ENCODE data around the gene ZFP36L2.

ZFP36L2 gene, protein sequence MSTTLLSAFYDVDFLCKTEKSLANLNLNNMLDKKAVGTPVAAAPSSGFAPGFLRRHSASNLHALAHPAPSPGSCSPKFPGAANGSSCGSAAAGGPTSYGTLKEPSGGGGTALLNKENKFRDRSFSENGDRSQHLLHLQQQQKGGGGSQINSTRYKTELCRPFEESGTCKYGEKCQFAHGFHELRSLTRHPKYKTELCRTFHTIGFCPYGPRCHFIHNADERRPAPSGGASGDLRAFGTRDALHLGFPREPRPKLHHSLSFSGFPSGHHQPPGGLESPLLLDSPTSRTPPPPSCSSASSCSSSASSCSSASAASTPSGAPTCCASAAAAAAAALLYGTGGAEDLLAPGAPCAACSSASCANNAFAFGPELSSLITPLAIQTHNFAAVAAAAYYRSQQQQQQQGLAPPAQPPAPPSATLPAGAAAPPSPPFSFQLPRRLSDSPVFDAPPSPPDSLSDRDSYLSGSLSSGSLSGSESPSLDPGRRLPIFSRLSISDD

DNA sequence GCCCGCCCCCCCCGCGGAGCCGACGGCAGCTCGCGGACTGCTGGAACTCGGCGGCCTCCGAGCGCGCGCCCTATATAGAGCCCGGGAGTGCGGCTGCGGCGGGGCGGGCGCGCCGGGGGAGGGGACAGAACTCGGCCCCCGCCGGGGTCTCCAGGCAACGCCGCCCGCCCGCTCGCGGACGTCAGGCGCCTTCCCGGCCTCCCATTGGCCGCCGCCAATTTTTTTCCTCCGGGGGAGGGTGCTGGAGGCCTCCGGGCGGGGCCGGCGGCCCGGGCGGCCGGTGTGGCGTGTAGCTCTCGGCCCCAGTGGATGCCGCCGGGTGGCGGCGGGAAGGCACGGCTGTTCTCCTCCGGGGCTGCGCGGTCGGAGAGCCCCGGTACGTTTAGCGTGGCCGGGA is at the start of gene ZFP36L2:
TSS of gene ZFP36L2 (minus strand) at position 49 of the 397 bp plus-strand sequence. CDS start 291 bp downstream, outside the sequence.
- DNase-seq = peak; percentile 84

DNA sequence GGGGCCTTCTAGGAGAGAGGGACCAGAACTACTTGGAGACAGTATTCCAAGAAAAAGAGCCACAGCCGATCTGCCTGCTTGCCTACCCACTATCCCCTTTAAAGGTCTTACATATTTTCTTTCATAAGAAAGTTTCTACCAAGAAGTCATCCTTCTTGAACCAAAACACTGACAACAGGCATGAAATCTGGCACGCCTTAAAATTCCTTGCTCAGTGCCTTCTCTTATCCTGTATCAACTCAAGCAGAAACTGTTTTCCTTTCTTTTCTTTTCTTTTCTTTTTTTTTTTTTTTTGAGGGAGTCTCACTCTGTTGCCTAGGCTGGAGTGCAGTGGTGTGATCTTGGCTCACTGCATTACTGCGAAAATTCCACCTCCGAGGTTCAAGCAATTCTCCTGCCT is 48.3 kb upstream of the ZFP36L2 start:
- DNase-seq = no peak

DNA sequence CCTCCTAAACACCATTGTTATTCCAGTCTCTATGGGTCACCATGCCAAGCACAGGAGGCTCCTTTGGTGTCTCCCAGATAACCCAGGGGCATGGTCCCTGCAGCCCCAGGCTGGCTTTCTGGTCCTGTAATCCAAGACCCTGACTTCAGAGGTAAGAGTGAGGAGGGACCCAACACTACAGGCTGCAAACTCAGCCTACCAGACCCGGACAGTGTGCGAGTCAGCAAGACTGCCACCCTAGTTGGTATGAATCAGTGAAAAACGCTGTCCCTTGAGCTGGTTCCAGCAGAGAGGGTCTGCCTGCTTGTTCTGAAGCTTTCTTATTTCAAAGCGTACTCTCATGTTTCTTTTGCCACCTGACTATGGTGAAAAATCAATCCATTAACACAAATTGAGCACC is 47.6 kb upstream of the ZFP36L2 start:
- DNase-seq = no peak

DNA sequence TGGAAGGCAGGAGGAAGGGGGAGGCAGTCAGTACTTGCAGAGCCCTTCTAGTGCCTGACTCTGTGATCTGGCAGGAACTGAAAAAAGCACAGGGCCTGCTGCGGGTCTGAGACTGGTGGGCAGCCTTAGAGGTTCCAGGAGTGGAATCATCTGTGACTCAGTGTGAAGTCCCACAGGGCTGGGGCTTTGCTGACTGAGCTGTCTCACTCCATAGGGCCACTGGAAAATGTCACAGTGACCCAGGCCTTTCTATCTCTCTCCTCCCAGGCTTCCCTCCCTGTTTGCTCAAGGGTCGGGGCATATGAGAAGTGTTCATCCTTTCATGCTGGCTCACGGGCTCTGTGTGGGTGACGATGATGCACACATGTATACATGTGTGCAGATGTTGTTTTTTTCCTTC is 47.1 kb upstream of the ZFP36L2 start:
- no peak for DNase-seq

DNA sequence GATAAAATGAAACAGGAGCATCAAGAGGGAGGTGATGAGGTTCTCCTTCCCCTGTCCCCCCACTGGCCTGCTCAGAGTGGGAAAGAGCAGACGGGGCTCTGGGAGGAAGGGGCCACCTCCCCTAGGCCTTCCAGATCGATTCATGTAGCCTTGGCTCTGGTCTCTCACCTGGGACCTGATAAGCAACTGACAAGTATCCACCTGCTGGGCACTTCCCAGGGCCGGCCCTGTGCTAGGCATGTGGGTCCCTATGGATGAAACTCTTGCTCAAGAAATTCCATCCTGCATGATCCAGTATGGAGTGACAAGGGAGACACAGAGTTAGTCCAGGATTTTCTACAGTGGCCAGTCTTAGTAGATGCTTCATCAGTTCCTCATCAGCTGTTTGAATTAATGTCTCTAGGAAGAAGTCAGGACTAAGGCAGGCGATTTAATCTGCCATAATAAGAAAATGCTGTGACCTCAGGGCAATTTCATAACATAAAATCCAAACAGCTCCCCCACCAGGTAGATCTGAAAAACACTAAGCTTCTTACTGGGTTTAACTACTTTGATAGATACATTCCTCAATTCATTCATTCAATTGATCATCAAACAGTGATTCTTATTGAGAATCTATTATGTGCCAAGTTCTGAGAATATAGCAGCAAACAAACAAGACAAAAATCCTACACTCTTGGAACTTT is 44.7 kb upstream of the ZFP36L2 start:
- no peak for DNase-seq

DNA sequence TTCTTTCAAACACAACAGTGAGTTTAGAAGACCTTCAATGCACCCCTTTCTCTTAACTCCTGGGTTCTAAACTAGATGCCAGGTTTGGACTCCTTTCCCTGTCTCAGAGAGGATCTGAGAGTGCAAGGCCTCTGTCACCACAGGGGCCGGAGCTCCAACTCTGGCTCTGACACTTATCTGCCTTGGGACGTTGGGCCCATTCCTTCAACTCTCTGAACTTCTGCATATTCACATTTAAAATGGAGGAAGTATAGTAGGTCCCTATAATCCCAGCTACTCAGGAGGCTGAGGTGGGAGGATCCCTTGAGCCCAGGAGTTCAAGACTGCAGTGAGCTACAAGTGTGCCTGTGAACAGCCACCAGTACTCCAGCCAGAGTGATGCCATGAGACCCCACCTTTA is 44.1 kb upstream of the ZFP36L2 start:
- DNase-seq = no peak

DNA sequence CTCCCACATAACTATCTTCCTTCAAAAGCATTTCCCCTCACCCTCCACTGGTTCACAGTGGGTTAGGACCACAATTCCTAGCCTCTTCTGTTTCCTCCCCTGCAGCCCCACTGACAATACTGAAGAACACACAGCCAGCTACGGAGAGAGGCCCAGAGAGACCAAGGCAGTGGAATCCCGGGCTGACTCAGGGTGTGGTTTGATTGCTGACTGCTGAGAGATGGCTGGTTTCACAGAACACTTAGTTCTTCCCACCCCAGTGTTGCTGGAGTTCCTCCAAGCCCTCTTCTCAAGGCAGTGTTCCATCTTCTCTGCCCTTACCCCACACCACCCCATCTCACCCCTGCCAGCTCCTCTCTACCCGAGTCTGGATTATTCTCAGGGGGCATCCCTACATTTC is 43.3 kb upstream of the ZFP36L2 start:
- DNase-seq = no peak

DNA sequence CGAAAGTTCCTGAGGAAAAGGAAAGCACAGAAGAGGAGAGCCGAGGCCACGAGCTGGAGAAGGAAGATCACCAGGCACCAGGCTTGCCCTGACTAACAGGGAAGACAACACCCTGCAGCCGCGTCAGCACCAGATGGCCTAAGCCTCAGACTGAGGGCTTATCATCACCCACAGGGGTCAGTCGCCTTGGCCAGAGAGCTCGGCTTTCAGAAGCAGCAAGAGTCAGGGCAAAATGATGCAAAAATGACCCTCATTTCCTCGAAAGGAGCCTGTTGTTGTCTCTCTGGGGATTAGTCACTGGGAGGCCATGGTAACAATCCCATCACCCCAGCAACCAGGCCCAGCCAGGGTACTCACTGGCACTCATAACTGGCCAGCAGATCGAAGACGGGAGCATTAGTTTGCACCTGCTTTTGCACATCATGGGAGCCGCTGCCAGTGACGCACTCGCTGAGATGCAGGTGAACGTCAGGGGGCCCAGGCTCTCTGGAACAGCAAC is 42.7 kb upstream of the ZFP36L2 start:
- no peak for DNase-seq

DNA sequence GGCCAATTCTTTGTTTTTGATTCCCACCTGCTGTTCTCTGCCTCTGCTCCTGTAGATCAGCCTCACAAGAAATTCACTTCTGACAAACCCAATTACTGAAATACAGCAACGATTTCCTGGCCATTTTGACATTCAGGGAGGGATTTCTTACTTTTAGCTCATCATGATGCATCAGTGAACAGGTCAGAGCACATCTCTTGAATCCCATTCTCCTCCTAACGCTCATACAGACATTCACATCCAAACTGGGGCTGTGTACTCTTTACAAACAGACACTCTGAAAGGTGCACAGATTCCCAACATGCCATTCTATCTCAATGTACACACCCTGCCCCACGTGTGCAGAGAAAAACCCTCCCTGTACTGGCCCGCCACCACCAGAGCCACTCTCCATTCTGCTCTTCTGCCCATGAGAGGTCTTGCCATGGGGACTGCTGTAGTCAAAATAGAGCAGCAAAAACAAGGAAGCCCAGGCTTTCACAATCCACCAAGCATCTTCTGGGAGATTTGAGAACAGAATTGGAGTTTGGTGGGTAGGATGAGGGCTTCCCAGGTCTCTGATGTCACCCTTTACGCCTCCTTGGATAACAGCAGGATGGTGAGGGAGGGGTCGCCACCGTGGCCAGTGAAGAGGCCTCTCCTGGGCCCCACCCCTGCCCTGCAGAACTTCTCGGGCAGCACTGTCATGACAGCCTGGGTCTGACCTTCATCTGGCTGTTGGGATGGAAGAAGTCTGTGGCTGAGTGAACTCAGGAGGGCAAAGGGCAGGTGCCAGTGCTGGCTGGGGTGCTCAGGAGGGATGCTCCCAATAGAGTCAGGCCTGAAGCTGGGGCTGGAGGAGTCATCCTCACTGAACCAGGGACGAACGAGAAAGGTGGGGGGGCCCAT is 41.9 kb upstream of the ZFP36L2 start:
- DNase-seq = no peak

DNA sequence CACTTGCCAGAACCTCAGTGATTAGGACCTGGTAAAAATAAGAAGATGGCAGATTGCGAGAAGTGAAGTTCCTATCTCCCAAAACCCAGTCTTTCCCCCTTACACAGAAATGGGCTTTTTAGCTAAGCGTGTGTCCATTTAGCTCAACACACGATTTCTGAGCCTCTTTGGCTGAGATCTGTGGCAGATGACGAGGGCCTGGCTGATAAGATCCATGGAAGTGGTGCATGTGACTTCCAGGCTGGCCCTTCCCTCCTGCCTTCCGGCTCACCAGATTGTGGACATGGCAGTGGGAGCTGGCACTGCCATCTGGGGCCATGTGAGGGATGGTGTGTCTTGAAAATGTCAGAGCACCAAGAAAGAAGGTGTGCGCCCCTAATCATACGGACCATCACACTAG is 41.0 kb upstream of the ZFP36L2 start:
- no peak for DNase-seq

DNA sequence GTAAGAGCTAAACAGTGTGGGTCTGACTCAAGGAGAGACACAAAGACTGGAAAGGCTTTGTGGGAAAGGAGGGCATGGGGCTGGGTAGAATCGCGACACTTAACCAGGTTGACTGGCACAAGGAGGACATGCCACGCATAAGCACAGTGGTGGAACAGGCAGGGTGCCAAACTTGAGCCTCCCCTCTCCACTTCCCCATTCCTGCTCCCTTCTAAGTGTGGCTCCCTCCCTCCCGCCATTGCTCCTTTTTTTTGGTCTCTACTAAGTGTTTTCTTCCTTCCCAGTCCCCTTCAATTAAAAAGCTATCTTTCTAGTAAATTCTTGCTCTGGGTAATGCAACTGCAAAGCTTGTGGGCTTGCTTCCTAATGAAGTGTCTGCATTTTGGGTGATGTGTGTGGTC is 40.3 kb upstream of the ZFP36L2 start:
- no peak for DNase-seq

DNA sequence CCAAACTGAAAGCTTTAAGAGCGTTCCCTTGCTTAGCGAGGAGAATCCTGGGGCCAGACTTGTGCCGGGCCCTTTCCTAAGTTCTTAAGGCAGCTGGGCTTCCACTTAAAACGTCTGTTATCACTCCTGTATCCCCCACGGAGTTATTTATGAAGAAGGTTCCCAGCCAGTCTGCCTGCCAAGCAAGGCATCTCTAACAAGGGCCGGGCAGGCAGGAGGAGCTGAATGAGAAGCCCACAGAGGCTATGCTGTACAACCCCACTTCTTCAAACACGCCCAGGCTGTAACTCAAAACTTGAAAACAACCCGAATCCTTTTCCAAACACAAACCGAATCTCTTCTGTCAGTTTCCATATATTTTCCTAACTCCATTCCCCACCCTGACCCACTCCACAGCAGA is 39.0 kb upstream of the ZFP36L2 start:
- no peak for DNase-seq

DNA sequence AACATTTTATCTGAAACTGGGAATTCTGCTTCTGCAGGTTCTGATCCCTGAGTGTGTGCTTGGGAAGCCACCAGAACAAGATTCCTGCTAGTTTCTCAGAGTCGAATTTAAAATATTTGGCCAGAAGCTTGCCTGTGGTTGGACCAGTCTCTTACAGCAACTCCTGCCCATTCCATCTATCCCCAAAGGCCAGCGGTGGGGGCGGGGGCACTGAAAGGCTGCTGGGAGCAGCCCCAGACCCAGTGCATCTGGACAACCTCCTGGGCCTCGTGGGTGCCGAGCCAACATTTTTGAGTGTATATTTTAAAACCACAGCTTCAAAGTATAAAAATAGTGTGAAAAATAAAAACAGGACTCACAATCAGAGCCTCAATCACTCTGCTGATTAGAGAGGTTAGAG is 38.6 kb upstream of the ZFP36L2 start:
- no peak for DNase-seq

DNA sequence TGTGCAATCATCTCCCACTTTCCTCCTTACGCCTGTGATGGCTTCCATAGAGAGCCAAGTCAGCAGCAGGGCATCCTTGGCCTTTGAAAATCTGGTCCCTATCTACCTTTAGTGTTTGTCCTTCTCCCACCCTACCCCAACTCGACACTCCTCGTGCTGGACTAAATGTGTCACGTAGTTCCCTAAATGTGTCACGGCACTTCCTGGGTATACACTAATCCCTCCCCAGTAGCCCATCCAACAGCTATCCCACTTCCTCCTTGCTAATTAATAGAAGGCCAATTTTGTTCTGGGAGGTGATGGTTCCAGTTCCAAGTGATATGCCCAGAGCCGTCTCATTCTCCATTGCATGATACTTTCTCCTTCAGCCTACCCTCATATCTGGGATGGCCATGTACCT is 36.5 kb upstream of the ZFP36L2 start:
- DNase-seq = no peak

DNA sequence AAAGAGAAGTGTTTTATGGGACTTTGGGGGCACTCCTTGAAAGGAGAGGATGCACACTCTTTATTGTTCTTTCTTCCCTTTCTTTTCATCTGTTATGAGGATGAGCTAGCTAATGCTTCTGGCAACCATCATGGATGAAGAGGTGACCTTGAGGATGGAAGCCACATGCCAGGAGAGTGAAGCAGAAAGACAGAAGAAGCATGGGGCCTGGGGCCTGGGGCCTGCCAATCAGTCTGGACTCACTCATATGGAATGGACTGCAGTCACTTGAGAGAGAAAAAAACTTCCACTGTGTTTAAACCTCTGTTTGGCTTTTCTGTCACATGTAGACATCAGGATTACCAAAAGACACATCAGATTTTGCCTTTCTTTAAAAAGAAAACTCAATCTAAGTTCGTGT is 35.8 kb upstream of the ZFP36L2 start:
- DNase-seq = no peak

DNA sequence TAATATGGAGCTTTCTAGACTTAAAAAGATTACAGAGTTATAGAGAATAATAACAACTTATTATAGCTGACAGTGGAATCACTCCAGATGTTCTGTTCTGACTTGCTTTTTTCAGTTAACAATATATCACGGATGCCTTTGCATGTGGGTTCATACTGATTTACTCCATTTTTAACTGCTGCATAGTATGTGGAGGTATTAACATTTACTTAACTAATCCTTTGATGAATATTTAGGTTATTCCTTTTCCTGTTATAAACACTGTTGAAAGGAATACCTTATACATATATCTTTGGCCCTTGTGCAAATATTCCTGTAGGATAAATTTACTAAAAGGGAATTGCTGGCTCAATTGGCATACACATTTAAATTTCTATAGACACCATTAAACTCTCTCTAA is 33.1 kb upstream of the ZFP36L2 start:
- no peak for DNase-seq

DNA sequence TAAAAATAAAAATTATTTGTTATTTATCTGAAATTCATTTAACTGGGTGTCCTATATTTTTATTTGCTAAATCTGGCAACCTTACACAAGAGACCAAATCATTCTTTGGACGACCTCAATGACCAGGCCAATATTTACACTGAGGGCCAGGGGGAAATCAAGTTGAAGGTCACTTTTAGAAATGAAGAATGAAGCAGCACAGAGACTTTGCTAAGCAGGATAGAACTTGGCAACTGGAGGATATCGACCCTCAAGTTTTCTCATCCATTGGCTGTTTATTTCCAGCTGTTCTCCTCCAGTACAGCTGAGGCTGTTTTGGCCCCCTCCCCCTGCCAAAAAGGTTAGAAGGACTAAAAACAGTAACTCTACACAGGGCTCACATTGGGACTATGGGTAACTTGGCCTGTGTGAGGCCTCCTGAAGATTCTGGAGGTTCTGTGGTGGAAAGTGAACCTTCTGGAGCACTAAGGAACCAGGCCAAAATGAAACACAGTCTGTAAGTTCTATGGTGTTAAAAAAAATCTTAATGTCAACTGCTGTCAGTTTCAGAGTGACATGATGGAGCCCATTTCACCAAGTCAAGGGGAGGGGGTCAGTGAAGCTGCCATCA is 32.2 kb upstream of the ZFP36L2 start:
- no peak for DNase-seq

DNA sequence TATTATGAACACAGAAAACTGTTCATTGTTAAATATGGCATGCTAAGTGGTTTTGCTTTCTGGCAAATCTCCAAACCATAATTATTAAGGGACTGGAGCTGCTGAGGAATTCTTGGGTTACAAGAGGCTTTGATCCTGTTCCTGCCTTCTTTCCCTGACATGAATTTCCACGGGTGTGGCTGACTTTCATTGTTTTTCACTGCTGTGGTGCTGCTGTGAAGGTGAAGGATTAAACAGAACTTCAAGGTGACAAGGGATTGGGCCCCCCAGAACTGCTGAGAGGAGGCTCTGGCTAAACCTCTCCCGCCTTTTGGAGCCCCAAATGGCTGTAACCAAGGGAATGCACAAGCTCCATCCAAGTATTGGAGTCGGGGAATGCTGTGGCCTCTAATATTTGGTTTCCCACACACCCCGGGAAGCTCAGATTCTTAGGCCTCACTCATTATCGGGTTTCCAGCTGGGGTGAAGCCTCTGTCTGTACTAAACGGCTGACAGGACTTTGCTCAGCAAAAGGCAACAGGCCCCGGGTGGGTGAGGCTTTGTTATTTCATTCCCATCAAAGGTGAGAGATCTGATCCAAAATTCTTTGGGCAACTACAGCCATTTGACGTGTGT is 29.0 kb upstream of the ZFP36L2 start:
- no peak for DNase-seq

DNA sequence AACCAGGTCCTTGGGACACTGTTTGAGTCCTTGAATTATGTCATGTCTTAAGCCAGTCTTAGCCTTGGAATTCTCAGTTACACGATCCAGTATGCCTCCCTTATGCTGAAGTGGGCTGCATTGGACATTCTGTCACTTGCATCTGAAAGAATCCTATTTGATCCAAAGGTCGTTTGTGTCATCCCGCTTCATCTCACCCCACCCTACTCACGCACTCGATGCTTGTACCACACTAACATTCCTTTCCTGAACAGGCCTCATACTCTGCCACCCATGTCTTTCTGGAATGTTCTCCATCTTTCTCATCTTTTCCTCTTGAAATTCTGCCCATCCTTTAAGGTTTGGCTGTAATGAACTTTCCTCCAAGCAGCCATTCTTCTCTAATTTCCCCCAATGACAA is 27.9 kb upstream of the ZFP36L2 start:
- DNase-seq = no peak

DNA sequence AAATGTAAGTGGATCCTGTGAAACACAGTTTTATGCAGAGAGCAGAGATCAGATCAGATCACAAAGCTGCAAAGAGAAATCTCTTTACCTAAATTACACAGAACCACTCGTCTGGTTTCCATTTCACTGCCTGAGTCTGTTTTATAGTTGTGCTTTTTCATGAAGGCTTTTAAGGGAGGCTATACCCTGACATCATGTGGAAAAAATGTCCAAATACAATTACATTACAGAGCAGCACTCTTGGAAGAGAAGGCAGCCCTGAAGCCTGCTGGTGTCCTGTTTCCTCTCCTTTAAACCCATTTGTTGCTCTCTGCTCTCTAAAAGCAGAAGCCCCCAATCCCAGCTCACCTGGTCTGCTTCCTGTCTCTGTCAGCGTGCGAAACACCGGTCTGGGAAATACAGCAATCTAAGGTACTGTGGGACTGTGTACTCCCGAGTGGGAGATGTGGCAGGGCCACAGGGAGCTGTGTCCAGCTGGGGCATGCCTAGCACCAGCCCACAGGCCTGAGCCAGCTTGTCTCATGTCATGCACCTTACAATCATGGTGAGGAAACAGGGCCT is 24.8 kb upstream of the ZFP36L2 start:
- no peak for DNase-seq

DNA sequence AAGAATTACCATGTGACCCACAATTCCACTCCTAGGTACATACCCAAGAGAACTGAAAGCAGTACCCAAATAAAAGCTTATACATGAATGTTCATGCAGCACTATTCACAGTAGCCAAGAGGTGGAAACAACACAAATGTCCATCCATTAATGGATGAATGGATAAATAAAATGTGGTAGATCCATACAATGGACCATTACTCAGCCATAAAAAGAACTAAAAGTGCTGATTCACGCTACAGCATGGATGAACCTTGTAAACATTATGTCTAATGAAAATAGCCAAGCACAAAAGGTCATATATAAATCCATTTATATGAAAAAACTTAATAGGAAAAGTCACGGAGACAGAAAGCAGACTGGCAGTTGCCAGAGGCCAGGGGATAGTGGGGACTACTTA is 23.6 kb upstream of the ZFP36L2 start:
- no peak for DNase-seq

DNA sequence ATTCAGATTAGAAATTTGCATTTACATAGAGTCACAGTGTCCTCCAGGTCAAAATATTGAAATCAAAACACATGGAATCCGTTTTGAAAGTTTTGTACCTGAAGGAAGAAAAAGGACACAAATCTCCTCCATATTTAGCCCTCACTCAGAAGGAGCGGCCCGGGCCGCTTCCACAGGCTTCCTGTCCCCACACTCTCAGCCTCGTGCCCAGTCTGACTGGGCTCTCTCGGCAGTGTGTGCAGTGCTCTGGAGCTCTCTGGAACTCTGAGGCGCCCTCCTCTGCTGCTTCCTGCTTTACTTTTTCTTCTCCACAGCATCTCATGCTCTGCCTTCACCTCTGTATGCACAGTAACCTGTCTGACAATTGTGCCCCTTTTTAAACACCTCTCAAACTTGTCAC is 22.2 kb upstream of the ZFP36L2 start:
- no peak for DNase-seq
